Fibroblast of skin of left quadriceps (primary cell): ENCODE measurements around the gene RSPRY1.

ENCODE experiments used
- DNase-seq, 2 experiments: peaks; one replicate each; pipeline ENCODE4 v3.0.0-alpha.2; 2013; ENCODE audit warnings: low read depth in 2 of 2

RSPRY1 gene

DNA sequence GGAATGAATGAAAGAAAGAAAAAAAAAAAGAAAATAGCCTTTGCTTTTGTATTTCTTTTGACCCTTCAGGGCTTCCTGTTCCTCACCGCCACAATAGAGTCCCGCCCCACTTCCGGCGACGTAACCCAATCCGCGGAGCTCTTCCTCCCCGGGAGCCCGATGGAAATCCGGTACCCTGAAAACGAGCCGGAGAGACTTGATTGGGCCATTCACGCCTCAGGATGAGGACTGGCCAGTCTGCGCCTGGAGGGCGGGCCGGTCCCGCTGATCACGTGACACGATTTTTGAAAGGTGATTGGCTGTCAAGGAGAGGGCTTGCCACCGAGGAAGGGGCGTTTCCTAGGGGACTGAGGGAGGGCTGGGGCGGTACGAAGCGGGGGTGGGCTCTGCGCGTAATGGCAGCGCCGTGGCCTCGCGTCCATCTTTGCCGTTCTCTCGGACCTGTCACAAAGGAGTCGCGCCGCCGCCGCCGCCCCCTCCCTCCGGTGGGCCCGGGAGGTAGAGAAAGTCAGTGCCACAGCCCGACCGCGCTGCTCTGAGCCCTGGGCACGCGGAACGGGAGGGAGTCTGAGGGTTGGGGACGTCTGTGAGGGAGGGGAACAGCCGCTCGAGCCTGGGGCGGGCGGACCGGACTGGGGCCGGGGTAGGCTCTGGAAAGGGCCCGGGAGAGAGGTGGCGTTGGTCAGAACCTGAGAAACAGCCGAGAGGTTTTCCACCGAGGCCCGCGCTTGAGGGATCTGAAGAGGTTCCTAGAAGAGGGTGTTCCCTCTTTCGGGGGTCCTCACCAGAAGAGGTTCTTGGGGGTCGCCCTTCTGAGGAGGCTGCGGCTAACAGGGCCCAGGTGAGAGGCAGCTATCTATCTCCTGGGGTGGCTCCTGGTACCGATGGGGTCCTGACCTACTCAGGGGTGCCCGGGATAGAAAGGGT is at the start of gene RSPRY1, which contains the start of gene PSME3IP1:
RSPRY1 (plus strand) TSS at position 385 of the 927 bp plus-strand sequence. CDS start 18,330 bp downstream, outside the sequence.
PSME3IP1 (minus strand) TSS at position 95 of the 927 bp plus-strand sequence. CDS start 12,185 bp downstream, outside the sequence.
- DNase-seq: peak; percentile 99

GRCh38 chr16:57137043-57137442 is 49.1 kb upstream of the RSPRY1 start:
- no peak for DNase-seq

- DNase-seq: no peak
Observed at GRCh38 chr16:57137566-57138273, 48.4 kb upstream of the RSPRY1 start.

- DNase-seq: no peak
Observed at GRCh38 chr16:57138281-57138935, 47.7 kb upstream of the RSPRY1 start.

GRCh38 chr16:57140931-57141668 is 45.0 kb upstream of the RSPRY1 start:
- no peak for DNase-seq

DNA sequence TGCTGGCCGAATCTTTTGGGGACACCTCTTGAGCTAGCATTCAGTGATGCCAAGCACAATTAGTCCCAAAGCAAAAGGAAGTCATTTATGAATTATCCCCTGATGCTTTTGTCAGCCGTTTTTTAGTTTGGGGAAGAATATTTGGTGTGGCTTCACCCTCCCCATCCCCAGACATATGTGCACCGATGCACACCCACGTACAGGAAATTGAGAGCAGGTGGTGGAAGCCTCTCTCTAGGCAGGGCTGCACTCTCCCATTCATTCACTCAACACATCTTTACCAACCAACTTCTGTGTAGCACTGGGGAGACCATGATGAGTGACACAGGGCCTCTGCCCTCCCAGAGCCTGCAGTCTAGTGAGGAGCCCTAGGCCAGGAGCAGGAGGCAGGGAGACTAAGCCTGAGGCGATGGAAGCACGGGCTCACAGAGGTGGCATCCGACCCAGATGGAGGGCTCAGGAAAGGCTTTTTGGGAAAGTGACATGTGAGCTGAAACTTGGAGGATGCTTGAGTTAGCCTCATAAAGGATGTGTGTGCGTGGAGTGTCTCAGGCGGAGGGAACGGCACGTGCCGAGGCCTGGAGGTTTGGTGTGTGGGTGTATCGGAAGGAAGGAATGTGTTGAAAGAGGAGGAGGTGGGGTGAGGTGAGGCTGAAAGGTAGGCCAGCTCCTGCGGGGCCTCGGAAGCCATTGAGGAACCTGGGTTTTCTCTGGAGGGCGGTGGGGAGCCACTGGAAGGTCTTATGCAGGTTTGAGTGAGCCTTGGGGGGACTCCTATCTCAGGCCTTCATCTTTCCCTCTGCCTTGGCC is 44.1 kb upstream of the RSPRY1 start:
- DNase-seq: no peak

GRCh38 chr16:57143149-57143921 is 42.8 kb upstream of the RSPRY1 start:
- no peak for DNase-seq

- DNase-seq: no peak
Observed at GRCh38 chr16:57144027-57144426, 42.1 kb upstream of the RSPRY1 start.

- no peak for DNase-seq
Observed at GRCh38 chr16:57145046-57146021, 40.8 kb upstream of the RSPRY1 start.

GRCh38 chr16:57146040-57146647 is 40.0 kb upstream of the RSPRY1 start:
- DNase-seq: no peak

- DNase-seq: no peak
Observed at GRCh38 chr16:57146735-57147134, 39.4 kb upstream of the RSPRY1 start.

DNA sequence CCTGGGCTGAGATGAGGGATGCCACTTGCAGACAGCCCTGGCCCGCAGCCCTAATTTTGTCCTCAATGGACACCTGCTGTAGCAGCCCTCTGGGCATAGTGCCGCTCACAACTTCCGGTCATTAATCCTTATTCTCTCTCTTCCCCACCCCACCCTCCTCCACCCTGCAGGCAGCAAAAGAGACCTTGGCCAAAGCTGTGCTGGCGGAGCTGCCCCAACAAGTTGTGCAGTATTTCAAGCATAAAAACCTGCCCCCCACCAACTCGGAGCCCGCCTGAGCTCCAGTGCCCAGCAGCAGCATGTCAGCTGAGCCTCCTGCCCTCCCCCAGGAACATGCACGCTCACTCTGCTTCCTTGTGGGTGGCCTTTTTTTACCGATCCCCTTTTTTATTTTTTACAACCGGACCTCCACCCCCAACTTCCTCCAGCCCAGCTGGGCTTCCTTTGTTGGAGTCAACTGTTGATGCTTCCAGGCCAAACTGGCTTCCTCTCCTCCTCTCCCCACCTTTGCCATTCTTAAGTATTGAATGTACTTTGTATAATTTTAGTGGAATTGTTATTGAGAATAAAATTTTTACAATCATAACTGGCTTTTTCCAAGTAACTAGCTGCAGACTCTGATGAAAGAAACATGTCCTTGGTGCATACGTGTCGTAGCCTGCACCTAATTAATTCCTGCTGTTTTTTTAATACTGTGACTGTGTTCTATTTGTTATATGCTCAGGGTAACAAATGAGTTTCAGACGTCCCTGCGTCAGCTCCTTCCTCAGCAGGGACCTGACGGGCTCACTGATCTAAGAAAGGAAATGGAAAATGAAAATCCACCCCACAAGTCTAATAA is 38.5 kb upstream of the RSPRY1 start:
- DNase-seq: peak; percentile 69 to 72

GRCh38 chr16:57148481-57148880 is 37.6 kb upstream of the RSPRY1 start:
- no peak for DNase-seq

DNA sequence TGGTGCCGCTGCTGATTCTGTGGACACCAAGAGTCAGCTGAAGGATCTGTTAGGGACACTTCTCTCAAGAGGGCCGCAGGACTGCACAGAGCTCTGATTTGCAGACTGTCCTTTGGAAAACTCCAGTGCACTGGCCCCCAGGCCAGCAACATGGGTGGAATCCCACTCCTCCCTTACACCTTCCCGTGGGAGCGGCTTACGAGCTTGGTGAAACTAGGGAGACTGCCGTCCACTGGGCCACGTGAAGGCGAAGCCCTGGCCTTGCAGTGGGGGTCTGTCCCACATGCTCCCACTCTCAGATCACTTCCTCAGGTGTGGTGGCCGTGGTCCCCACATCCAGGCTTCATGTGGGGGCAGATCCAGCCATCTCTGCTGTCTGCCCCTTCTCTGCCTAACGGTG is 36.7 kb upstream of the RSPRY1 start:
- DNase-seq: no peak

- DNase-seq: no peak
Observed at GRCh38 chr16:57150682-57151330, 35.3 kb upstream of the RSPRY1 start.

DNA sequence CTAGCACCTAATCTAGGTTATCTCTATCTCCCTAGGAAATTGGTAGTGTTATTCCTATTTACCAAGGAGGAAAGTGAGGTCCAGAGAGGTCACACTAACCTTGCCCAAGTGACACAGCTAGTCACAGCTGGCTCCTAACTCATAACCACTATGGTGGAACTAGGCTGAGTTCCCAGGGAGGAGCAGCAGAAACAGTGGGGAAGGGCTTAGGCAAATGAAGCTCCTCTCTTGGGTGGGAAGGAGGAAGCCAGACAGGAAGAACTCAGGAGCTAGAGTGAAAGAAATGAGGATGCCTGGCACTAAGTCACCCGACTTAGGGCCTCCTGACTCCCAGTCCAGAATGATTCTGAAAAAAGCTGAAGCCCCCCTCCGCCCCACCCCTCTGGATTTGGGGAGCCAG is 34.8 kb upstream of the RSPRY1 start:
- DNase-seq: no peak
